H9 (cell line): ENCODE measurements around the gene AMZ2. TPM values are rescaled to one million over a fixed set of nuclear protein-coding genes. Genes with fewer than 3 reads are reported as not detected.

ENCODE experiments used
- DNase-seq: peaks from one replicate; pipeline ENCODE4 v3.0.0-alpha.2; 2017
- H2AFZ ChIP-seq: one replicate; pipeline ENCODE4 v1.6.1; 2013; ENCODE audit warnings: mild to moderate bottlenecking, low read length, control low read depth, moderate library complexity
- H2AK5ac ChIP-seq: 2 replicates; pipeline ENCODE4 v1.6.1; 2013; ENCODE audit warnings: low read length, control low read depth, mixed read lengths; ENCODE audit not compliant: insufficient read length
- H2BK120ac ChIP-seq: one replicate; pipeline ENCODE4 v1.6.1; 2013; ENCODE audit warnings: low read depth, mild to moderate bottlenecking, low read length, control low read depth, inconsistent platforms; ENCODE audit not compliant: poor library complexity, severe bottlenecking
- H2BK12ac ChIP-seq: 2 replicates; pipeline ENCODE4 v1.6.1; 2013; ENCODE audit warnings: low read length, control low read depth, mixed read lengths, low read depth; ENCODE audit not compliant: insufficient read length
- H2BK15ac ChIP-seq: 2 replicates; pipeline ENCODE4 v1.6.1; 2013; ENCODE audit warnings: low read depth, low read length, control low read depth
- H2BK20ac ChIP-seq: one replicate; pipeline ENCODE4 v1.6.1; 2013; ENCODE audit warnings: low read depth, mild to moderate bottlenecking, low read length, control low read depth, inconsistent platforms; ENCODE audit not compliant: poor library complexity, severe bottlenecking
- H2BK5ac ChIP-seq: 2 replicates; pipeline ENCODE4 v1.6.1; 2013; ENCODE audit warnings: low read length, control low read depth, mixed read lengths; ENCODE audit not compliant: insufficient read length
- H3K14ac ChIP-seq: 2 replicates; pipeline ENCODE4 v1.6.1; 2013; ENCODE audit warnings: low read length, control low read depth; ENCODE audit not compliant: insufficient read depth
- H3K18ac ChIP-seq: 2 replicates; pipeline ENCODE4 v1.6.1; 2013; ENCODE audit warnings: low read depth, mild to moderate bottlenecking, mixed read lengths, low read length, control low read depth; ENCODE audit not compliant: insufficient read length
- H3K23ac ChIP-seq: 2 replicates; pipeline ENCODE4 v1.6.1; 2013; ENCODE audit warnings: low read length, control low read depth, mixed read lengths, low read depth; ENCODE audit not compliant: insufficient read length
- H3K23me2 ChIP-seq: 2 replicates; pipeline ENCODE4 v1.6.1; 2013; ENCODE audit warnings: low read depth, mild to moderate bottlenecking, mixed read lengths, low read length, control low read depth; ENCODE audit not compliant: insufficient read length, poor library complexity, severe bottlenecking
- H3K27ac ChIP-seq: 2 replicates; pipeline ENCODE4 v1.5.1; 2013; ENCODE audit warnings: low read length, control low read depth, mixed read lengths, low read depth; ENCODE audit not compliant: insufficient read length
- H3K27me3 ChIP-seq: 2 replicates; pipeline ENCODE4 v1.6.1; 2013; ENCODE audit warnings: low read length, control low read depth, inconsistent platforms; ENCODE audit not compliant: insufficient read depth
- H3K4ac ChIP-seq: 2 replicates; pipeline ENCODE4 v1.6.1; 2013; ENCODE audit warnings: low read depth, mild to moderate bottlenecking, control low read depth, inconsistent platforms, low read length, moderate library complexity
- H3K4me1 ChIP-seq: 2 replicates; pipeline ENCODE4 v1.6.1; 2013; ENCODE audit warnings: low read length, control low read depth, inconsistent platforms; ENCODE audit not compliant: insufficient read depth
- H3K4me2 ChIP-seq: 2 replicates; pipeline ENCODE4 v1.6.1; 2013; ENCODE audit warnings: low read length, control low read depth, mixed read lengths; ENCODE audit not compliant: insufficient read length, insufficient read depth
- H3K56ac ChIP-seq: 2 replicates; pipeline ENCODE4 v1.6.1; 2013; ENCODE audit warnings: low read depth, mild to moderate bottlenecking, mixed read lengths, low read length, control low read depth; ENCODE audit not compliant: insufficient read length
- H3K79me1 ChIP-seq: 2 replicates; pipeline ENCODE4 v1.6.1; 2013; ENCODE audit warnings: low read depth, mild to moderate bottlenecking, moderate library complexity, low read length, control low read depth, inconsistent platforms; ENCODE audit not compliant: insufficient read depth, poor library complexity, severe bottlenecking
- H3K79me2 ChIP-seq: 2 replicates; pipeline ENCODE4 v1.6.1; 2013; ENCODE audit warnings: low read length, control low read depth, inconsistent platforms; ENCODE audit not compliant: insufficient read depth
- H3K9ac ChIP-seq: 2 replicates; pipeline ENCODE4 v1.6.1; 2013; ENCODE audit warnings: low read length, control low read depth, mixed read lengths; ENCODE audit not compliant: insufficient read length; ENCODE audit errors: extremely low read depth
- H3K9me3 ChIP-seq: one replicate; pipeline ENCODE4 v1.6.1; 2013; ENCODE audit warnings: low read depth, low read length, inconsistent platforms; ENCODE audit not compliant: control insufficient read depth
- H3T11ph ChIP-seq: one replicate; pipeline ENCODE4 v1.6.1; 2013; ENCODE audit warnings: mild to moderate bottlenecking, low read length, control low read depth, inconsistent platforms
- H4K20me1 ChIP-seq: one replicate; pipeline ENCODE4 v1.6.1; 2013; ENCODE audit not compliant: control insufficient read depth, insufficient read length, insufficient read depth
- H4K5ac ChIP-seq: 2 replicates; pipeline ENCODE4 v1.6.1; 2013; ENCODE audit warnings: low read depth, mild to moderate bottlenecking, mixed read lengths, low read length, control low read depth; ENCODE audit not compliant: insufficient read length
- H4K8ac ChIP-seq: replicated peaks from 2 replicates; pipeline ENCODE4 v1.6.1; 2013; ENCODE audit warnings: low read length, control low read depth, mixed read lengths, low read depth; ENCODE audit not compliant: insufficient read length
- H4K91ac ChIP-seq: 2 replicates; pipeline ENCODE4 v1.6.1; 2013; ENCODE audit warnings: low read depth, mild to moderate bottlenecking, moderate library complexity, mixed read lengths, low read length, control low read depth; ENCODE audit not compliant: insufficient read length
- H3K27ac Mint-ChIP-seq, 3 experiments: 2 replicates in 2 of 3; 3 replicates in 1 of 3; pipeline ENCODE4 v1.8.0; 2020 to 2021; ENCODE audit warnings: mixed read lengths in 3 of 3, mild to moderate bottlenecking in 1 of 3, moderate library complexity in 1 of 3
- H3K27me3 Mint-ChIP-seq: 2 replicates; pipeline ENCODE4 v1.8.0; 2021; ENCODE audit warnings: low read depth, mild to moderate bottlenecking, moderate library complexity, mixed read lengths
- H3K36me3 Mint-ChIP-seq, 3 experiments: 2 replicates in 2 of 3; 3 replicates in 1 of 3; pipeline ENCODE4 v1.8.0; 2020 to 2021; ENCODE audit warnings: low read depth in 3 of 3, mixed read lengths in 3 of 3; ENCODE audit not compliant: insufficient read depth in 1 of 3
- H3K4me1 Mint-ChIP-seq, 2 experiments: 2 replicates each; pipeline ENCODE4 v1.8.0; 2020; ENCODE audit warnings: mixed read lengths in 2 of 2
- H3K4me3 Mint-ChIP-seq, 2 experiments: 2 replicates in 1 of 2; 3 replicates in 1 of 2; pipeline ENCODE4 v1.8.0; 2020 to 2021; ENCODE audit warnings: mild to moderate bottlenecking in 2 of 2, mixed read lengths in 2 of 2, moderate library complexity in 1 of 2
- H3K9me3 Mint-ChIP-seq, 2 experiments: 2 replicates in 1 of 2; 3 replicates in 1 of 2; pipeline ENCODE4 v1.8.0; 2020; ENCODE audit warnings: mild to moderate bottlenecking in 2 of 2, mixed read lengths in 2 of 2, moderate library complexity in 1 of 2
- CTCF ChIP-seq: fragments of 200-600 bp; sonication (generic); conservative IDR thresholded peaks from 3 replicates; pipeline ENCODE4 v1.8.0; 2021; ENCODE audit warnings: antibody characterized with exemption, mild to moderate bottlenecking
- WGBS: extraction: QIAGEN DNeasy Blood & Tissue Kit; methylation state at CpG from one replicate; pipeline ENCODE4 v1.1.7; 2013; ENCODE audit warnings: missing lambda C conversion rate, low lambda C conversion rate, mixed read lengths; ENCODE audit not compliant: insufficient read length; ENCODE audit errors: extremely low coverage; 5-methylcytosine and 5-hydroxymethylcytosine counted together
- total RNA-seq: library from RNA; stranded (reverse); gene quantifications from 2 replicates; pipeline ENCODE4 v1.2.1, GENCODE V29; 2021

AMZ2 gene
- total RNA-seq, 1 experiment from 2014 or later, result 82.6 TPM

- no peaks in the 10 kb centered on the region for H3K79me1 ChIP-seq
- H3K56ac ChIP-seq, result no peak overlapping the region
- H4K8ac ChIP-seq, result no peak overlapping the region
- no peak overlapping the region for H4K5ac ChIP-seq
- no CpG with 5 or more reads among the region's 7 CpGs for WGBS
- Mint-ChIP-seq H3K27ac (peak overlapping the region in 2 of 3 experiments; percentile 36 to 41; a peak in 2 of 7 replicates), H3K27me3 (peaks cover 35% of the 10 kb centered on the region), H3K4me1 (peaks cover 46 to 50% of the 10 kb centered on the region in 2 experiments), H3K4me3 (no peak overlapping the region), H3K9me3 (no peaks in the 10 kb centered on the region; a peak in 2 of 5 replicates), H3K36me3 (peaks cover 0 to 3% (median 1%) of the 10 kb centered on the region in 3 experiments; a peak in 2 of 7 replicates)
- peaks cover 18% of the 10 kb centered on the region for H3K23me2 ChIP-seq
- H2BK15ac ChIP-seq, result no peak overlapping the region
- no peak overlapping the region for H2BK12ac ChIP-seq
- H2AFZ ChIP-seq, result no peak overlapping the region
- no peaks in the 10 kb centered on the region for H3K79me2 ChIP-seq
- DNase-seq, result no peak
- H3K23ac ChIP-seq, result no peak overlapping the region
- H4K20me1 ChIP-seq, result no peaks in the 10 kb centered on the region
- H3K18ac ChIP-seq, result no peak overlapping the region
- H3K14ac ChIP-seq, result no peak overlapping the region
- peaks cover 9% of the 10 kb centered on the region; the same call in 1 of the 2 replicates for H3K27me3 ChIP-seq
- no peak for TF ChIP-seq CTCF
- no peak overlapping the region for H2AK5ac ChIP-seq
- no peak overlapping the region for H2BK120ac ChIP-seq
- H4K91ac ChIP-seq, result no peak overlapping the region
- no peak overlapping the region for H2BK20ac ChIP-seq
- no peak overlapping the region for H3K9ac ChIP-seq
- no peak overlapping the region for H2BK5ac ChIP-seq
- H3K4me2 ChIP-seq, result no peak overlapping the region
- no peak overlapping the region for H3K27ac ChIP-seq
- H3T11ph ChIP-seq, result no peak overlapping the region
- no peaks in the 10 kb centered on the region for H3K9me3 ChIP-seq
- H3K4ac ChIP-seq, result no peak overlapping the region
- peaks cover 1% of the 10 kb centered on the region for H3K4me1 ChIP-seq
These were observed 47.2 kb downstream of the AMZ2 start for GRCh38 chr17:68295086-68295485.
